ENCODE measurements around the gene SHOC2.

- TF ChIP-seq CTCF (IDR thresholded peaks at IDR 0.05; ENCODE audit: low read depth, low read length, poor library complexity, severe bottlenecking) = no peak
- TF ChIP-seq EZH2phosphoT487 (IDR thresholded peaks at IDR 0.05; ENCODE audit: borderline replicate concordance, low read length) = no peak
Measured at GRCh38 chr10:111035542-111035941, 116.1 kb downstream of the SHOC2 start.
